ENCODE results near the gene RFX3. TPM values are rescaled to one million over a fixed set of nuclear protein-coding genes. Genes with fewer than 3 reads are reported as not detected.

Gene RFX3
- total RNA-seq, 1 donor from 2014 or later: 12.1 TPM

DNA sequence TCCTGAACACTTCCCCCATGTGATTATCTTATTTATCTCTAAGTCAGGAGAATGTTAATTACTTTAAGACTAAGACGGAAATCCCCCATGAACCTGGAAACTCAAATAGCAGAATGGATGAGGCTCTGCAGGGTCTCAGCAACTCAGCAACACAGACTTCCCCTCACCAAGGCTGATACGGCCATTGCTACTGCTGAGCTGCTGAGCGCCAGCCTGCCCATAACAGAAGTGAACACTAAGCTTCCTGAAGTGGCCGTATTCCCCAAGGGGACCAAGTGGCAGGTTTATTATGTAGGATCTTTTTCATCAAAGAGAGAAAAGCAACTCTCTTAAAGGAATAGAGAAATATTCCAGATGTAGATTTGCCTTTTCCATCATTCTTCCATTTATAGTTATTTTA, 311.1 kb downstream of the RFX3 start:
- no peak overlapping the region for H3K27ac Mint-ChIP-seq (ENCODE audit: unreplicated experiment)
- Histone ChIP-seq H3K4me3 (ENCODE audit: insufficient read depth, low read depth, low read length) (no peak overlapping the region), H3K27ac (ENCODE audit: low read depth, low read length) (no peak overlapping the region), H3K27me3 (ENCODE audit: insufficient read depth, low read length) (no peaks in the 10 kb centered on the region), H4K20me1 (ENCODE audit: insufficient read depth, low read length) (no peaks in the 10 kb centered on the region), H3K4me1 (ENCODE audit: insufficient read depth, low read length) (no peaks in the 10 kb centered on the region), H3K9ac (ENCODE audit: low read length) (no peak overlapping the region), H3K36me3 (ENCODE audit: insufficient read depth, low read length) (no peaks in the 10 kb centered on the region), H3K4me2 (ENCODE audit: low read length) (no peak overlapping the region), H3K79me2 (ENCODE audit: insufficient read depth, low read length) (no peaks in the 10 kb centered on the region), H3K9me3 (ENCODE audit: insufficient read depth, low read depth, low read length) (no peaks in the 10 kb centered on the region), H2AFZ (ENCODE audit: low read depth, low read length) (no peak overlapping the region)
- no peak for DNase-seq (ENCODE audit: low read depth)
- H3K4me3 Mint-ChIP-seq (ENCODE audit: unreplicated experiment): no peak overlapping the region
- FAIRE-seq: no peak
- TF ChIP-seq EZH2 (IDR thresholded peaks at IDR 0.05; ENCODE audit: insufficient read depth, low read length) (no peak), CTCF (IDR thresholded peaks at IDR 0.05; ENCODE audit: insufficient read depth, low read depth, low read length) (no peak)
- no peaks in the 10 kb centered on the region for H3K36me3 Mint-ChIP-seq (ENCODE audit: low read depth, unreplicated experiment)
- H3K27me3 Mint-ChIP-seq (ENCODE audit: low read depth, unreplicated experiment): no peaks in the 10 kb centered on the region
- no peaks in the 10 kb centered on the region for H3K4me1 Mint-ChIP-seq (ENCODE audit: low read depth, unreplicated experiment)
- H3K9me3 Mint-ChIP-seq (ENCODE audit: unreplicated experiment): peaks cover 2% of the 10 kb centered on the region

DNA sequence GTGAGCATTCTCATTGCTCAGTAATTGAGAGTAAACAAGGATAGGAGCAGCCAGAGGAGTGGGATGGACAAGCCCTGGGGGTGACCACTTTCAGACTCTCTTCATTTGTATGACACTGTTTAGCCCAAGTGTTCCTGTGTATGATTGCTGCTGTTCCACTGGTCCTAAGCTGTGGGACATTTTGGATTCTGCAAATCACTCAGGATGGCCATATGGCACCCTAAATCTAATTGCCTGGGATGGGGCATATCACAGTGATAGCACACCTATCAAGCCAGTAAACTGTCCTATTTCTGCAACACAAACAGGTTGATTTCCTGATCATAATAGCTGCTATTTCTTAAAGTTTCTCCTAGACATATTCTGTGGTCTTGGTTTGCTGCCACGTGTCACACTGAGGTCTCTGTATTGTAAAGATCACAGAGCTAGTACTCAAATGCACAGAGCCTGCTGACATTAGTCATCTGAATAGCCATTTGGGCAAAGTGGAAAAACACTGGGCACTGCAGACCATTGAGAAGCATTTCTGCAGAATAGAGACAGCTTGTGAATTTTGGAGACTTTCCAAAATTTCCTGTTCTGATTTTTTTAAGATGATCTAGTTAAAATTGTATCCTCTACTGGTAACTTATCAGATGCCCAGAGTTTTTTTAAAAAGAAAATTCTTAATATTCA, 320.2 kb downstream of the RFX3 start:
- no peaks in the 10 kb centered on the region for H3K36me3 Mint-ChIP-seq (ENCODE audit: low read depth, unreplicated experiment)
- H3K9me3 ChIP-seq (ENCODE audit: insufficient read depth, low read depth, low read length): no peaks in the 10 kb centered on the region
- no peak overlapping the region for H3K4me3 Mint-ChIP-seq (ENCODE audit: unreplicated experiment)
- H3K4me3 ChIP-seq (ENCODE audit: insufficient read depth, low read depth, low read length): no peak overlapping the region
- H2AFZ ChIP-seq (ENCODE audit: low read depth, low read length): no peak overlapping the region
- no peaks in the 10 kb centered on the region for H3K27me3 ChIP-seq (ENCODE audit: insufficient read depth, low read length)
- no peaks in the 10 kb centered on the region for H3K27me3 Mint-ChIP-seq (ENCODE audit: low read depth, unreplicated experiment)
- H4K20me1 ChIP-seq (ENCODE audit: insufficient read depth, low read length): no peaks in the 10 kb centered on the region
- H3K9ac ChIP-seq (ENCODE audit: low read length): no peak overlapping the region
- peaks cover 2% of the 10 kb centered on the region for H3K9me3 Mint-ChIP-seq (ENCODE audit: unreplicated experiment)
- no peak overlapping the region for H3K27ac Mint-ChIP-seq (ENCODE audit: unreplicated experiment)
- DNase-seq (ENCODE audit: low read depth) (no peak), FAIRE-seq (no peak)
- no peaks in the 10 kb centered on the region for H3K36me3 ChIP-seq (ENCODE audit: insufficient read depth, low read length)
- peaks cover 18% of the 10 kb centered on the region for H3K4me1 Mint-ChIP-seq (ENCODE audit: low read depth, unreplicated experiment)
- H3K27ac ChIP-seq (ENCODE audit: low read depth, low read length): no peak overlapping the region
- H3K79me2 ChIP-seq (ENCODE audit: insufficient read depth, low read length): no peaks in the 10 kb centered on the region
- TF ChIP-seq EZH2 (IDR thresholded peaks at IDR 0.05; ENCODE audit: insufficient read depth, low read length): no peak
- TF ChIP-seq CTCF (IDR thresholded peaks at IDR 0.05; ENCODE audit: insufficient read depth, low read depth, low read length): no peak
- no peak overlapping the region for H3K4me2 ChIP-seq (ENCODE audit: low read length)
- no peaks in the 10 kb centered on the region for H3K4me1 ChIP-seq (ENCODE audit: insufficient read depth, low read length)

GRCh38 chr9:3200331-3200774, 325.4 kb downstream of the RFX3 start:
- H3K9me3 ChIP-seq (ENCODE audit: insufficient read depth, low read depth, low read length): no peaks in the 10 kb centered on the region
- DNase-seq (ENCODE audit: low read depth): peak; percentile 37
- H2AFZ ChIP-seq (ENCODE audit: low read depth, low read length): no peak overlapping the region
- H3K9me3 Mint-ChIP-seq (ENCODE audit: unreplicated experiment): peaks cover 2% of the 10 kb centered on the region
- no peaks in the 10 kb centered on the region for H3K27me3 Mint-ChIP-seq (ENCODE audit: low read depth, unreplicated experiment)
- H4K20me1 ChIP-seq (ENCODE audit: insufficient read depth, low read length): no peaks in the 10 kb centered on the region
- H3K4me3 Mint-ChIP-seq (ENCODE audit: unreplicated experiment): no peak overlapping the region
- TF ChIP-seq CTCF (IDR thresholded peaks at IDR 0.05; ENCODE audit: insufficient read depth, low read depth, low read length): no peak
- no peak for TF ChIP-seq EZH2 (IDR thresholded peaks at IDR 0.05; ENCODE audit: insufficient read depth, low read length)
- no peaks in the 10 kb centered on the region for H3K79me2 ChIP-seq (ENCODE audit: insufficient read depth, low read length)
- peak overlapping the region; percentile 54 for H3K27ac ChIP-seq (ENCODE audit: low read depth, low read length)
- no peak overlapping the region for H3K4me3 ChIP-seq (ENCODE audit: insufficient read depth, low read depth, low read length)
- peaks cover 3% of the 10 kb centered on the region for H3K4me1 ChIP-seq (ENCODE audit: insufficient read depth, low read length)
- H3K36me3 Mint-ChIP-seq (ENCODE audit: low read depth, unreplicated experiment): no peaks in the 10 kb centered on the region
- H3K4me1 Mint-ChIP-seq (ENCODE audit: low read depth, unreplicated experiment): peaks cover 23% of the 10 kb centered on the region
- H3K4me2 ChIP-seq (ENCODE audit: low read length): peak overlapping the region; percentile 64
- H3K36me3 ChIP-seq (ENCODE audit: insufficient read depth, low read length): no peaks in the 10 kb centered on the region
- H3K27ac Mint-ChIP-seq (ENCODE audit: unreplicated experiment): peak overlapping the region; percentile 67
- H3K27me3 ChIP-seq (ENCODE audit: insufficient read depth, low read length): no peaks in the 10 kb centered on the region
- no peak overlapping the region for H3K9ac ChIP-seq (ENCODE audit: low read length)
- no peak for FAIRE-seq

All from astrocyte (in vitro differentiated cells and primary cell).